ENCODE results near the gene TXNDC8. TPM values are rescaled to one million over a fixed set of nuclear protein-coding genes. Genes with fewer than 3 reads are reported as not detected.

Gene TXNDC8
- total and polyA plus RNA-seq, 8 donors, result not detected

DNA sequence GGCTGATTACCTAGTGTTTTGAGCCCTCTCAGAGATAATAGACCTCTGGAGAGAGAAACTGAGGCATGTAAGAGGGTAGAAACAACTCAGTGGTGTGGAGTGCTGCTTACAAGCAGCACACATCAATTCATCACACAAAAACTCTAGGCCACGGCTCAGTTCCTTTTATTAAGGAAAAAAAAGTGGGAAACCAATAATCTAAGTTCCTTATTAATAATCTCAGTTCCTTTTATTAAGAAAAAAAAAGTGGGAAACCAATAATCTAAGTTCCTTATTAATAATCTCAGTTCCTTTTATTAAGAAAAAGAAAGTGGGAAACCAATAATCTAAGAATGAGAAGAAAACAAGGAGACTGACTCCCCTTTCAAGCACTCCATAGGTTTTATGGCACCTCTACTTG is 28.0 kb downstream of the TXNDC8 start:
- intact Hi-C loops (cut with DNase I; ENCODE audit: low total_unique reads), result no loop called here
- 74 to 92% (median 80%) methylated on average over 1 of the region's 1 CpG for WGBS, 5 donors
- Histone ChIP-seq H3K36me3 (no peaks in the 10 kb centered on the region), H3K4me1 (peaks cover 0 to 5% (median 0%) of the 10 kb centered on the region in 4 donors), H3K27me3 (no peaks in the 10 kb centered on the region), H3K27ac (no peak overlapping the region), H3K4me3 (no peak overlapping the region), H3K9me3 (peaks cover 0 to 11% (median 0%) of the 10 kb centered on the region in 4 donors)
- TF ChIP-seq POLR2AphosphoS5 (IDR thresholded peaks at IDR 0.05) (no peak), EP300 (IDR thresholded peaks at IDR 0.05) (no peak), POLR2A (IDR thresholded peaks at IDR 0.05) (no peak)
- TF ChIP-seq, protein P1, sequence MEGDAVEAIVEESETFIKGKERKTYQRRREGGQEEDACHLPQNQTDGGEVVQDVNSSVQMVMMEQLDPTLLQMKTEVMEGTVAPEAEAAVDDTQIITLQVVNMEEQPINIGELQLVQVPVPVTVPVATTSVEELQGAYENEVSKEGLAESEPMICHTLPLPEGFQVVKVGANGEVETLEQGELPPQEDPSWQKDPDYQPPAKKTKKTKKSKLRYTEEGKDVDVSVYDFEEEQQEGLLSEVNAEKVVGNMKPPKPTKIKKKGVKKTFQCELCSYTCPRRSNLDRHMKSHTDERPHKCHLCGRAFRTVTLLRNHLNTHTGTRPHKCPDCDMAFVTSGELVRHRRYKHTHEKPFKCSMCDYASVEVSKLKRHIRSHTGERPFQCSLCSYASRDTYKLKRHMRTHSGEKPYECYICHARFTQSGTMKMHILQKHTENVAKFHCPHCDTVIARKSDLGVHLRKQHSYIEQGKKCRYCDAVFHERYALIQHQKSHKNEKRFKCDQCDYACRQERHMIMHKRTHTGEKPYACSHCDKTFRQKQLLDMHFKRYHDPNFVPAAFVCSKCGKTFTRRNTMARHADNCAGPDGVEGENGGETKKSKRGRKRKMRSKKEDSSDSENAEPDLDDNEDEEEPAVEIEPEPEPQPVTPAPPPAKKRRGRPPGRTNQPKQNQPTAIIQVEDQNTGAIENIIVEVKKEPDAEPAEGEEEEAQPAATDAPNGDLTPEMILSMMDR (IDR thresholded peaks at IDR 0.05), result no peak
- no peak for DNase-seq

- intact Hi-C loops (cut with DNase I; ENCODE audit: low total_unique reads), result no loop called here
- Histone ChIP-seq H3K27me3 (no peaks in the 10 kb centered on the region), H3K4me3 (no peak overlapping the region), H3K27ac (peak overlapping the region in 1 of 5 donors; percentile 8), H3K36me3 (no peaks in the 10 kb centered on the region), H3K9me3 (peaks cover 0 to 11% (median 0%) of the 10 kb centered on the region in 4 donors), H3K4me1 (peaks cover 0 to 5% (median 0%) of the 10 kb centered on the region in 4 donors)
- DNase-seq, result no peak
- no peak for TF ChIP-seq POLR2A (IDR thresholded peaks at IDR 0.05)
- TF ChIP-seq, protein P1 (IDR thresholded peaks at IDR 0.05), result no peak
- no peak for TF ChIP-seq POLR2AphosphoS5 (IDR thresholded peaks at IDR 0.05)
- no peak for TF ChIP-seq EP300 (IDR thresholded peaks at IDR 0.05)
- 42 to 63% (median 55%) methylated on average over 4 of the region's 4 CpGs for WGBS, 5 donors
Measured at GRCh38 chr9:110308633-110309038, 29.0 kb downstream of the TXNDC8 start.

- 20 to 48% (median 23%) methylated on average over 1 of the region's 1 CpG for WGBS, 5 donors
- intact Hi-C loops (cut with DNase I; ENCODE audit: low total_unique reads), result no loop called here
- no peak for DNase-seq
Measured at GRCh38 chr9:110307191-110307590, 30.5 kb downstream of the TXNDC8 start.

DNA sequence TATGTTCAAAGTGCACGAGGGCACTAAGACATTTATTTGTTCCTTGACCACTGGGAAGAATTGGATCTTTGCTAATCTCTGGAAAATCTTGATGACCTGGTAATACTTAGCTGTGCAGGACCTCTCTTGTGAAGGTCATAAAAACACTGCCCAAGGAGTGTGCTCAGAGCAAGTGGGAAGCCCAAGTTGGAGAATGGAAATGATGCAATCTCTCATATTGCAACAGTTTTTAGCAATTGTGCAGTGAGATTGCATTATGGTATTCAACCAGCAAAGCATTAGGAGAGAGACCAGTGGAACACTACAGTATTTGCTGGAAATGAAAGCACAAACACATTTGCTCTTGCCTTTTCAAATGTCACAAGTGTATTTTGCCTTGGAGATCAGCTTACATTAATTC is 34.5 kb downstream of the TXNDC8 start:
- WGBS, 5 donors, result 59 to 78% (median 69%) methylated on average over 1 of the region's 1 CpG
- no peak for DNase-seq
- TF ChIP-seq, protein P1 (IDR thresholded peaks at IDR 0.05), result no peak
- TF ChIP-seq POLR2A (IDR thresholded peaks at IDR 0.05) (no peak), POLR2AphosphoS5 (IDR thresholded peaks at IDR 0.05) (no peak), EP300 (IDR thresholded peaks at IDR 0.05) (no peak)
- Histone ChIP-seq H3K9me3 (no peaks in the 10 kb centered on the region), H3K4me3 (no peak overlapping the region), H3K27me3 (no peaks in the 10 kb centered on the region), H3K27ac (no peak overlapping the region), H3K4me1 (peaks cover 0 to 5% (median 0%) of the 10 kb centered on the region in 4 donors), H3K36me3 (no peaks in the 10 kb centered on the region)
- intact Hi-C loops (cut with DNase I; ENCODE audit: low total_unique reads), result no loop called here

More at GRCh38 chr9:110307191-110307590, 30.5 kb downstream of the TXNDC8 start:
- Histone ChIP-seq H3K27me3 (no peaks in the 10 kb centered on the region), H3K36me3 (no peaks in the 10 kb centered on the region), H3K9me3 (peaks cover 0 to 5% (median 0%) of the 10 kb centered on the region in 4 donors), H3K4me1 (peaks cover 0 to 5% (median 0%) of the 10 kb centered on the region in 4 donors), H3K4me3 (no peak overlapping the region), H3K27ac (no peak overlapping the region)
- no peak for TF ChIP-seq EP300 (IDR thresholded peaks at IDR 0.05)
- TF ChIP-seq, protein P1 (IDR thresholded peaks at IDR 0.05), result no peak
- no peak for TF ChIP-seq POLR2A (IDR thresholded peaks at IDR 0.05)
- no peak for TF ChIP-seq POLR2AphosphoS5 (IDR thresholded peaks at IDR 0.05)

All from stomach (tissue), 9 donors.